ENCODE data around the gene PDZD2.

The PDZD2 gene

GRCh38 chr5:31866166-31866565, 227.2 kb downstream of the PDZD2 start:
- no peak for TF ChIP-seq CTCF (IDR thresholded peaks at IDR 0.05)
- Histone ChIP-seq H3K27me3 (no peaks in the 10 kb centered on the region), H3K4me1 (no peaks in the 10 kb centered on the region), H3K4me3 (no peak overlapping the region), H3K36me3 (no peaks in the 10 kb centered on the region), H3K9me3 (no peaks in the 10 kb centered on the region), H3K27ac (no peak overlapping the region)
- intact Hi-C loops (cut with DNase I; ENCODE audit: low total_unique reads) = no loop called here
- no peak for DNase-seq

DNA sequence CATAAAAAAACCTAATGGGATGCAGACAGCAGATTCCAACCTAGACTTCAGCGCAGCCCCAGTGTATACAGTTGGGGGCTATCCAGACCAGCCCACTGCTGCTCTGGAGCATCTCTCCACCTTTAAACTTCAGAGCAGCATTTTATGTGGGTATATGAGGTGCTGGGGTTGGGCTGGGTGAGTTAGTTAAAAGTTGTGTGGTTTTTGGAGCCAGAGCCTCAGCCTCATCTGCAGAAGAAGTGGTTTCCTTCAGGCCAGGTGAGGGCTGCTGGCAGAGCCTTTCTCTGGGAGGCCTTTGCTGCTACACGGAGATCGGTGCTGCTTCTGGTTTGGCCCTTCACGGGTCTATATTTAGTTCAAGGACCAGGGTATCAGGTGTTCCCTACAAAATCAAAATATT, 228.3 kb downstream of the PDZD2 start:
- Histone ChIP-seq H3K4me1 (no peaks in the 10 kb centered on the region), H3K27me3 (no peaks in the 10 kb centered on the region), H3K36me3 (no peaks in the 10 kb centered on the region), H3K27ac (no peak overlapping the region), H3K4me3 (no peak overlapping the region), H3K9me3 (no peaks in the 10 kb centered on the region)
- DNase-seq = no peak
- no peak for TF ChIP-seq CTCF (IDR thresholded peaks at IDR 0.05)
- intact Hi-C loops (cut with DNase I; ENCODE audit: low total_unique reads) = no loop called here

DNA sequence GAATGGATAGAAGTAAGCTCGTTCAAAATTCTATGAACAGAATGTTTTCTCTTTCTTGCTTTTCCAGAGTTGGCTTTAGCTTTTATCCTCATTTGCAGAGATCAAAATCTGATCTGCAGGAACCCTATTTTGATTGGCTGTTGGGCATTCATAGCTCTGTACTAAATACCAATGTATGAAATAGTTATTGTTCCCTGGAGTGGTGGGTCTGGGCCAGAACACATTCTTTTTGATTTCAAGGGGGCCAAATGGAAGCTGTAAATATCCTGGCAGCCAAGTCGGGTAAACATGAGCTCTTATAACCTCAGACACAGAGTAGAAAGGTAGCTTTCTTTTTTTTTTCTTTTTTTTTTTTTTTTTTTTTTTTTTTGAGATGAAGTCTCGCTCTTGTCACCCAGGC, 241.5 kb downstream of the PDZD2 start:
- no peak for DNase-seq
- Histone ChIP-seq H3K27ac (no peak overlapping the region), H3K4me1 (no peaks in the 10 kb centered on the region)

DNA sequence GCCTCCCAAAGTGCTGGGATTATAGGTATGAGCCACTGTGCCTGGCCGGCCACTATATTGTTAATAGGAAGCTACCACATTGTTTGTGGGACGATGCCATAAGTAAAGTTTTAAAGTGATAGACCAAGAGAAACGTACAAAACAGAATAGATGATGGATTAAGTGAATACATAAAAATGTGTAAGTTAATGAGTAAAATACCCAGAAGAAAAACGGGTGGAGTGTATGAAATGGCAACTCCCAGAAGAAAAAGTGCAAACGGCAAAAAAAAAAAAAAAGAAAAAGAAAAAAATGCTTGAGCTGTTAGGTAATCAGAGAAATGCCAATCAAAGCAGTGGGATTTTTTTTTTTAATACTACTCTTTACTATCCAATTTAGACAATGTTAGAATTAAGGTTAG, 246.0 kb downstream of the PDZD2 start:
- no peaks in the 10 kb centered on the region for H3K27me3 ChIP-seq
- H3K9me3 ChIP-seq = no peaks in the 10 kb centered on the region
- intact Hi-C loops (cut with DNase I; ENCODE audit: low total_unique reads) = no loop called here
- DNase-seq = no peak
- H3K27ac ChIP-seq = no peak overlapping the region
- H3K4me3 ChIP-seq = no peak overlapping the region
- peaks cover 0 to 3% (median 0%) of the 10 kb centered on the region in 4 donors for H3K4me1 ChIP-seq
- TF ChIP-seq CTCF (IDR thresholded peaks at IDR 0.05) = no peak
- no peaks in the 10 kb centered on the region for H3K36me3 ChIP-seq

More for the DNA sequence above, 241.5 kb downstream of the PDZD2 start:
- intact Hi-C loops (cut with DNase I; ENCODE audit: low total_unique reads) = no loop called here
- Histone ChIP-seq H3K27me3 (no peaks in the 10 kb centered on the region), H3K36me3 (no peaks in the 10 kb centered on the region), H3K4me3 (no peak overlapping the region), H3K9me3 (no peaks in the 10 kb centered on the region)
- no peak for TF ChIP-seq CTCF (IDR thresholded peaks at IDR 0.05)

- TF ChIP-seq CTCF (IDR thresholded peaks at IDR 0.05) = no peak
- H3K27ac ChIP-seq = no peak overlapping the region
- H3K9me3 ChIP-seq = no peaks in the 10 kb centered on the region
- no peaks in the 10 kb centered on the region for H3K27me3 ChIP-seq
- H3K4me1 ChIP-seq = peaks cover 0 to 3% (median 0%) of the 10 kb centered on the region in 4 donors
- DNase-seq = no peak
- H3K4me3 ChIP-seq = no peak overlapping the region
- H3K36me3 ChIP-seq = no peaks in the 10 kb centered on the region
- intact Hi-C loops (cut with DNase I; ENCODE audit: low total_unique reads) = no loop called here
Measured at GRCh38 chr5:31886206-31886605, 247.3 kb downstream of the PDZD2 start.

DNA sequence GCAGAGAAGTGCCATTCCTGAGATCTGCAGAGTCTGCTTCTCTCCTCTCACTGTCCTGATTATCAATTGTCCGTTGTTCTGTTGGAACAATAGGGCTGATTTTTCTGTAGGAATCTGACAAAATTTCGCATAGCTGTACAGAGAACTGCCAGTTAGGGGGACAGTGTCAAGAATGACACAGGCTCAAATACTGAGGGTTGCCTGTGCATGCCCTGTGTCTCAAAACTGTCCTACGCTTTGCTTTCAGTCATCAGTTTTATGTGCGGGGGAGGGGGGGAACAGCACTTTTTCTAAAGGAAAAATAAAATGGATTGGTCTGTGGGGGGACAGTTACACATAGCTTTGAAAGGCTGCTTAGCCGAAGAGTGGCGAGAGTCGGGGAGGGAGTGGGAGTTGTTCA, 248.6 kb downstream of the PDZD2 start:
- Histone ChIP-seq H3K9me3 (no peaks in the 10 kb centered on the region), H3K36me3 (no peaks in the 10 kb centered on the region), H3K4me1 (peaks cover 0 to 3% (median 0%) of the 10 kb centered on the region in 4 donors), H3K4me3 (no peak overlapping the region), H3K27ac (no peak overlapping the region), H3K27me3 (no peaks in the 10 kb centered on the region)
- TF ChIP-seq CTCF (IDR thresholded peaks at IDR 0.05) = no peak
- no peak for DNase-seq
- intact Hi-C loops (cut with DNase I; ENCODE audit: low total_unique reads) = no loop called here

Data from tibial artery (tissue), 4 donors.